Stomach (tissue), 9 donors: Measurements from ENCODE around the gene MASP1. TPM values are rescaled to one million over a fixed set of nuclear protein-coding genes. Genes with fewer than 3 reads are reported as not detected.
A peak's percentile ranks its signal among the peaks of the same experiment; 100 is the strongest.

Source experiments
- DNase-seq, 2 donors: peaks; one replicate each; pipeline versions ENCODE4 v3.0.0 to v3.0.0-alpha.2; 2013 to 2019
- H3K27ac ChIP-seq, 5 donors: fragments of 200-600 bp in 4 of 5; sonication (generic) in 4 of 5; one replicate each; pipeline ENCODE4 v1.5.1; 2013 to 2019; ENCODE audit warnings: mild to moderate bottlenecking in 1 of 5, moderate library complexity in 1 of 5
- H3K27me3 ChIP-seq, 3 donors: fragments of 200-600 bp; sonication (generic); one replicate each; pipeline ENCODE4 v1.5.1; 2017 to 2019; ENCODE audit warnings: mixed run types in 1 of 3
- H3K36me3 ChIP-seq, 4 donors: fragments of 200-600 bp; sonication (generic); 1 replicate in 3 of 4; 2 replicates in 1 of 4; pipeline ENCODE4 v1.5.1; 2016 to 2019
- H3K4me1 ChIP-seq, 4 donors: fragments of 200-600 bp; sonication (generic); one replicate each; pipeline ENCODE4 v1.5.1; 2016 to 2019
- H3K4me3 ChIP-seq, 4 donors: fragments of 200-600 bp; sonication (generic) in 3 of 4; one replicate each; pipeline ENCODE4 v1.5.1; 2016 to 2019; ENCODE audit warnings: mild to moderate bottlenecking in 1 of 4
- H3K9me3 ChIP-seq, 4 donors: fragments of 200-600 bp; sonication (generic); one replicate each; pipeline ENCODE4 v1.5.1; 2016 to 2019
- CTCF ChIP-seq, 7 experiments: fragments of 450-650 bp in 4 of 7; fragments of 200-600 bp in 3 of 7; sonication (generic) in 3 of 7; IDR thresholded peaks; one replicate each; pipeline ENCODE4 v1.5.1; 2016 to 2019; ENCODE audit warnings: antibody characterized with exemption in 7 of 7, control low read depth in 2 of 7, mild to moderate bottlenecking in 1 of 7
- EP300 ChIP-seq: sonication (generic); formaldehyde crosslinking; IDR thresholded peaks from one replicate; pipeline ENCODE4 v1.6.1; 2017; ENCODE audit warnings: antibody characterized with exemption
- POLR2A ChIP-seq, 4 donors: fragments of 450-650 bp; IDR thresholded peaks; one replicate each; pipeline ENCODE4 v1.6.1; 2016; ENCODE audit warnings: antibody characterized with exemption in 4 of 4, control low read depth in 2 of 4, mild to moderate bottlenecking in 1 of 4, moderate library complexity in 1 of 4
- POLR2AphosphoS5 ChIP-seq, 3 donors: sonication (generic); formaldehyde crosslinking; IDR thresholded peaks; one replicate each; pipeline ENCODE4 v1.6.1; 2016; ENCODE audit warnings: antibody characterized with exemption in 3 of 3
- WGBS, 5 donors: extraction: QIAGEN DNeasy Blood & Tissue Kit in 3 of 5; methylation state at CpG; one replicate each; pipeline versions ENCODE4 v1.1.5 to v1.1.7; 2013 to 2018; 5-methylcytosine and 5-hydroxymethylcytosine counted together
- intact Hi-C: fragments of 100-400 bp; cut with DNase I; formaldehyde crosslinking; loops from one replicate; pipeline ENCODE4 v1.15.1; 2023; ENCODE audit warnings: low total_unique reads
- polyA plus RNA-seq, 3 donors: library from polyadenylated mRNA; stranded (reverse); fragments of 200-250 nt; gene quantifications; one replicate each; pipeline ENCODE4 v1.2.3, GENCODE V29; 2013
- total RNA-seq, 5 donors: library from RNA; depleted of rRNA; stranded (reverse); fragments of >200 nt; gene quantifications; one replicate each; pipeline versions ENCODE4 v1.1.0 to v1.2.3, GENCODE V29; 2014 to 2016
- donor health status: healthy with polysubstance abuse.
- donor health status: Bipolar disorder and iron deficiency.
- donor health status: healthy.

MASP1 gene
- total and polyA plus RNA-seq, 8 donors = 0.15 to 2.9 (median 0.70) TPM; not detected in 2

GRCh38 chr3:187256051-187256616 lies 35.4 kb downstream of the MASP1 start:
- DNase-seq = no peak
- Histone ChIP-seq H3K9me3 (no peaks in the 10 kb centered on the region), H3K36me3 (no peaks in the 10 kb centered on the region), H3K4me1 (no peaks in the 10 kb centered on the region), H3K27me3 (no peaks in the 10 kb centered on the region), H3K27ac (no peak overlapping the region), H3K4me3 (no peak overlapping the region)
- intact Hi-C loops = no loop called here
- TF ChIP-seq CTCF (IDR thresholded peaks at IDR 0.05) = no peak
- TF ChIP-seq POLR2A (IDR thresholded peaks at IDR 0.05) = no peak
- no peak for TF ChIP-seq EP300
- no peak for TF ChIP-seq POLR2AphosphoS5 (IDR thresholded peaks at IDR 0.05)
- 81 to 95% (median 93%) methylated on average over 10 of the region's 10 CpGs for WGBS, 5 donors

DNA sequence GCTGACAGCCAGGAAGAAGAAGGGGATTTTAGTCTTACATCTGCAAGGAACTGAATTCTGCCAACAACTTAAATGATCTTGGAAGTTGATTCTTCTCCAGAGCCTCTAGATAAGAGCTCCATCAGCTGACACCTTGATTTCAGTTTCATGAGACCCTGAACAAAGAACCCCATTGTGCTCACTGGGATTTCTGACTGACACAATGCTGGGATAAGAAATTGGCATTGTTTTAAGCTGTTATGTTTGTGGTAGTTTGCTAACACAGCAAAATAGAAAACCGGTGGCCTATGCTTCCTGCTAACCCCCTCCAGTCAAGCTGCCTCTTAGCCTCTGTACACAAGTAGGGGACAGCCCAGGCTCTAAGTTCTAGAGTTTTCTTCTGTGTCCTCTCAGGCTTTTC lies 36.2 kb downstream of the MASP1 start:
- Histone ChIP-seq H3K4me1 (no peaks in the 10 kb centered on the region), H3K4me3 (no peak overlapping the region), H3K27ac (no peak overlapping the region), H3K27me3 (no peaks in the 10 kb centered on the region), H3K36me3 (no peaks in the 10 kb centered on the region), H3K9me3 (no peaks in the 10 kb centered on the region)
- DNase-seq = peak in 1 of 2 donors; percentile 9
- intact Hi-C loops = no loop called here
- 6 to 19% (median 12%) methylated on average over 1 of the region's 1 CpG for WGBS, 5 donors
- TF ChIP-seq POLR2A (IDR thresholded peaks at IDR 0.05) (no peak), CTCF (IDR thresholded peaks at IDR 0.05) (no peak), EP300 (no peak), POLR2AphosphoS5 (IDR thresholded peaks at IDR 0.05) (no peak)

DNA sequence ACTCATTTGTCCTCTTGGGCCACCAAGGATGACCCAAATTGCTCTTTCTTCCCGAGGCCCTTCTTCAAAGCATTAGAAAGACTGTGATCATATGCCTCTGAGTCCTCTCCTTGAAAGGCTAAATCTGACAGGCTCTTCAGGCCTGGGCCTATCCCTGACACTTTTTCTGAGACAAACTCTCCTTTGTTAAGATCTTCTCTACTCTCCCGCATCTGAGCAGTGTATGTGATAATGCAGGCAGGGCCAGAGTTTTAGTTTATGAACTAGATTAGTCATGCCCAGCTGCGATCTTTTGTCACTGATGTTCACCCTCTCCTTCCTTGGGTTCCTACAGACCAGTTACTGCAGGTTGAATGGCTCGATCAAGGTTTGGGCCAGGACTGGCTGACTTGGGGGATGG lies 39.2 kb downstream of the MASP1 start:
- H3K4me3 ChIP-seq = no peak overlapping the region
- 70 to 93% (median 81%) methylated on average over 4 of the region's 4 CpGs for WGBS, 5 donors
- no peaks in the 10 kb centered on the region for H3K36me3 ChIP-seq
- no peaks in the 10 kb centered on the region for H3K4me1 ChIP-seq
- no peaks in the 10 kb centered on the region for H3K27me3 ChIP-seq
- intact Hi-C loops = no loop called here
- TF ChIP-seq CTCF (IDR thresholded peaks at IDR 0.05) (no peak), EP300 (no peak)
- no peak for DNase-seq
- no peak overlapping the region for H3K27ac ChIP-seq
- H3K9me3 ChIP-seq = no peaks in the 10 kb centered on the region

DNA sequence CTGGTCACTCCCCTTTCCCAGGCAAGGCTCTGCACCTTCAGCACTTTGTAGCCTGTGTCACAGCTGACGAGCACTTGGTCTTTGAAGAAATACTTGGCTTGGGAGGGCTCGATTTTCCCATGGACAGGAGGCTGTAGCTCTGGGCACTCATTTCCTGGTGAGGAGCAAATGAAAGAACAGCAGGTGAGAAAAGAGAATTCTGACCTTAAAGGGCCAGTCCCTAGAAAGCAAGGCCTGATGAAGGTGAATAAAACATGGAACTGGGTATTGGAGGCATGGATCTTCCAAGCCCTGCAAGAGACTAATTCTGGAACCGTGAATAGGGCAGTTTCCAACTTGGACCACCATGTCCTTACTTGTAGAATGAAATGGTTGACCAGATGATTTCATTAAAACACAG lies 39.9 kb downstream of the MASP1 start:
- no peaks in the 10 kb centered on the region for H3K36me3 ChIP-seq
- H3K4me3 ChIP-seq = no peak overlapping the region
- H3K27ac ChIP-seq = no peak overlapping the region
- H3K27me3 ChIP-seq = no peaks in the 10 kb centered on the region
- no peak for DNase-seq
- H3K9me3 ChIP-seq = no peaks in the 10 kb centered on the region
- no peaks in the 10 kb centered on the region for H3K4me1 ChIP-seq
- TF ChIP-seq POLR2AphosphoS5 (IDR thresholded peaks at IDR 0.05) (no peak), POLR2A (IDR thresholded peaks at IDR 0.05) (no peak), CTCF (IDR thresholded peaks at IDR 0.05) (no peak), EP300 (no peak)
- intact Hi-C loops = no loop called here
- 64 to 74% (median 67%) methylated on average over 3 of the region's 3 CpGs for WGBS, 5 donors
